A172 (cell line): ENCODE measurements around the gene ABHD1. TPM values are rescaled to one million over a fixed set of nuclear protein-coding genes. Genes with fewer than 3 reads are reported as not detected.
"Not testable (repeated sequence)": the region's sequence is repeated elsewhere in the genome, so short reads cannot be mapped to it uniquely, and the experiment has no call there.

Source experiments
- DNase-seq: peaks from one replicate; pipeline ENCODE4 v3.0.0-alpha.2; 2015; ENCODE audit warnings: low spot score
- total RNA-seq: library from RNA; depleted of rRNA; stranded (reverse); fragments of >200 nt; shearing (Covaris generic); gene quantifications from 2 replicates; pipeline ENCODE4 v1.2.3, GENCODE V29; 2014; rRNA removed

ABHD1 gene
- total RNA-seq: 2.2 TPM in 1 of 2 replicates, not detected in the other

- peak; percentile 10 for DNase-seq
Observed at GRCh38 chr2:27123302-27124150, at the start of gene ABHD1. Gene ABHD1, plus strand, starts transcription at chr2:27123815. Its CDS starts 134 bp downstream, at chr2:27123949.

GRCh38 chr2:27074738-27075565, 48.7 kb upstream of the ABHD1 start:
- DNase-seq: no peak

- not testable (repeated sequence) for DNase-seq
Observed at GRCh38 chr2:27075566-27075871, 48.1 kb upstream of the ABHD1 start.

- no peak for DNase-seq
Observed at GRCh38 chr2:27076323-27076722, 47.3 kb upstream of the ABHD1 start.

- no peak for DNase-seq
Observed at GRCh38 chr2:27077231-27077630, 46.4 kb upstream of the ABHD1 start.

- DNase-seq: no peak
Observed at GRCh38 chr2:27078267-27079194, 45.1 kb upstream of the ABHD1 start, which contains the start of gene EMILIN1. Gene EMILIN1, plus strand, starts transcription at chr2:27078615. Its CDS starts 451 bp downstream, at chr2:27079066.

- no peak for DNase-seq
Observed at GRCh38 chr2:27079233-27080139, 44.1 kb upstream of the ABHD1 start.

- DNase-seq: no peak
Observed at GRCh38 chr2:27080140-27080469, 43.5 kb upstream of the ABHD1 start.

- DNase-seq: no peak
Observed at GRCh38 chr2:27080603-27080936, 43.0 kb upstream of the ABHD1 start.

- DNase-seq: no peak
Observed at GRCh38 chr2:27081984-27082772, 41.4 kb upstream of the ABHD1 start.

GRCh38 chr2:27082773-27083409, 40.7 kb upstream of the ABHD1 start:
- DNase-seq: no peak

- DNase-seq: no peak
Observed at GRCh38 chr2:27083410-27084296, 40.0 kb upstream of the ABHD1 start.

GRCh38 chr2:27084297-27085061, 39.1 kb upstream of the ABHD1 start:
- DNase-seq: no peak

- no peak for DNase-seq
Observed at GRCh38 chr2:27085062-27085672, 38.4 kb upstream of the ABHD1 start.

GRCh38 chr2:27085673-27086089, 37.9 kb upstream of the ABHD1 start:
- DNase-seq: peak; percentile 44

GRCh38 chr2:27086090-27086723, 37.4 kb upstream of the ABHD1 start:
- DNase-seq: peak; percentile 82
